ENCODE measurements around the gene EXOSC7.

DNA sequence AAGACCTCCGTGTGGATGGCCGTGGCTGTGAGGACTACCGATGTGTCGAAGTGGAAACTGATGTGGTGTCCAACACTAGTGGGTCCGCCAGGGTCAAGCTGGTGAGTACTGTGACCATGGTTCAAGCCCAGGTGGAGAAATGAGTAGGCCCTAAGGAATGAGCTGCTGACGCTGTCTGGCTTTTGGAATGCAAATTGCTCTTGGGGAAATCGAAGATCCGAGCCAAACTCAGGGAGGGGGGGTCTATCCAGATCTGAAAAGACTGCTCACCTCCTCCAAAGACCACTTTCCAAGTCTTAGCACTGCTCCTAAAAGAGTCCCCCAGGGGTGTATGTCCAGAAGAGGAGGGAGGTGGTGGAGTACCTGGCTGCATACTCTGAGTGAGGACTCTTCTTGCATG lies 13.1 kb downstream of the EXOSC7 start:
- TF ChIP-seq CTCF (IDR thresholded peaks at IDR 0.05) (no peak), POLR2A (IDR thresholded peaks at IDR 0.05) (no peak)

Data from thyroid gland (tissue), 4 donors.